Breast epithelium (tissue), 3 donors: ENCODE data around the gene CENPM.

Source experiments
- POLR2A ChIP-seq: fragments of 450-650 bp; IDR thresholded peaks from one replicate; pipeline ENCODE4 v1.6.1; 2016; ENCODE audit warnings: antibody characterized with exemption, mild to moderate bottlenecking, moderate library complexity
- POLR2AphosphoS5 ChIP-seq, 3 donors: sonication (generic); formaldehyde crosslinking; IDR thresholded peaks; one replicate each; pipeline ENCODE4 v1.6.1; 2017; ENCODE audit warnings: antibody characterized with exemption in 3 of 3

GRCh38 chr22:41923595-41924276 lies 23.2 kb downstream of the CENPM start:
- TF ChIP-seq POLR2AphosphoS5 (IDR thresholded peaks at IDR 0.05) (no peak), POLR2A (no peak)
